Esophagus mucosa (tissue), 1 donor: ENCODE results near the gene GRK6. TPM values are rescaled to one million over a fixed set of nuclear protein-coding genes. Genes with fewer than 3 reads are reported as not detected.

Source experiments
- ATAC-seq: fragments of 200-7000 bp; cut with Tn5 transposase; one replicate; pipeline ENCODE4 v1.9.1; 2020
- total RNA-seq: library from RNA; stranded (reverse); gene quantifications from one replicate; pipeline ENCODE4 v1.2.4, GENCODE V29; 2023
- donor health status: DM: yes; HTN: yes; CAD: no.

GRK6 gene
- total RNA-seq, 1 donor from 2014 or later = 26.6 TPM

- ATAC-seq = peak; percentile 63
Observed at GRCh38 chr5:177454397-177455035, 28.0 kb downstream of the GRK6 start.

GRCh38 chr5:177455036-177455660 lies 28.7 kb downstream of the GRK6 start:
- ATAC-seq = peak; percentile 51

- ATAC-seq = peak; percentile 61
Observed at GRCh38 chr5:177455661-177456590, 29.4 kb downstream of the GRK6 start.

GRCh38 chr5:177456591-177456964 lies 30.1 kb downstream of the GRK6 start:
- ATAC-seq = no peak

- ATAC-seq = peak; percentile 55
Observed at GRCh38 chr5:177456976-177457851, 30.7 kb downstream of the GRK6 start.

GRCh38 chr5:177457852-177458681 lies 31.6 kb downstream of the GRK6 start:
- ATAC-seq = no peak

GRCh38 chr5:177458912-177459350 lies 32.5 kb downstream of the GRK6 start:
- no peak for ATAC-seq

GRCh38 chr5:177459357-177459756 lies 32.9 kb downstream of the GRK6 start:
- no peak for ATAC-seq

- ATAC-seq = no peak
Observed at GRCh38 chr5:177459819-177460628, 33.5 kb downstream of the GRK6 start.

GRCh38 chr5:177462021-177462670 lies 35.7 kb downstream of the GRK6 start:
- ATAC-seq = no peak

- no peak for ATAC-seq
Observed at GRCh38 chr5:177465044-177465443, 38.6 kb downstream of the GRK6 start.

- ATAC-seq = no peak
Observed at GRCh38 chr5:177466861-177467260, 40.4 kb downstream of the GRK6 start.

GRCh38 chr5:177467436-177467835 lies 41.0 kb downstream of the GRK6 start:
- no peak for ATAC-seq

GRCh38 chr5:177468329-177468684 lies 41.8 kb downstream of the GRK6 start:
- no peak for ATAC-seq

GRCh38 chr5:177468685-177469628 lies 42.5 kb downstream of the GRK6 start:
- no peak for ATAC-seq

- no peak for ATAC-seq
Observed at GRCh38 chr5:177469750-177470525, 43.5 kb downstream of the GRK6 start.

GRCh38 chr5:177470759-177471536 lies 44.5 kb downstream of the GRK6 start:
- peak; percentile 23 for ATAC-seq
